Psoas muscle (tissue), 8 donors: ENCODE data around the gene STT3A. TPM values are rescaled to one million over a fixed set of nuclear protein-coding genes. Genes with fewer than 3 reads are reported as not detected.

Source experiments
- ATAC-seq, 4 donors: fragments of 200-7000 bp; cut with Tn5 transposase; one replicate each; pipeline ENCODE4 v1.9.1; 2020; ENCODE audit warnings: moderate library complexity in 3 of 4, mild to moderate bottlenecking in 2 of 4
- DNase-seq, 2 donors: peaks; one replicate each; pipeline ENCODE4 v3.0.0-alpha.2; 2020
- H3K27ac ChIP-seq: fragments of 200-600 bp; one replicate; pipeline ENCODE4 v1.8.0; 2022
- H3K27me3 ChIP-seq, 3 donors: fragments of 200-600 bp in 1 of 3; one replicate each; pipeline versions ENCODE4 v1.6.1 to v1.8.0; 2013 to 2022; ENCODE audit warnings: low read length in 2 of 3, mild to moderate bottlenecking in 2 of 3, moderate library complexity in 1 of 3; ENCODE audit not compliant: insufficient read depth in 3 of 3
- H3K36me3 ChIP-seq, 2 donors: fragments of 200-600 bp in 1 of 2; one replicate each; pipeline versions ENCODE4 v1.6.1 to v1.8.0; 2013 to 2022; ENCODE audit warnings: low read depth in 1 of 2, mild to moderate bottlenecking in 1 of 2, moderate library complexity in 1 of 2; ENCODE audit not compliant: insufficient read depth in 1 of 2
- H3K4me1 ChIP-seq: fragments of 200-600 bp; one replicate; pipeline ENCODE4 v1.8.0; 2022
- H3K4me3 ChIP-seq: fragments of 200-600 bp; one replicate; pipeline ENCODE4 v1.8.0; 2022; ENCODE audit warnings: mild to moderate bottlenecking
- H3K9me3 ChIP-seq: fragments of 200-600 bp; one replicate; pipeline ENCODE4 v1.8.0; 2022
- WGBS, 3 donors: extraction: QIAGEN DNeasy Blood & Tissue Kit; methylation state at CpG; one replicate each; pipeline versions ENCODE4 v1.1.6 to v1.1.7; 2013; 5-methylcytosine and 5-hydroxymethylcytosine counted together
- intact Hi-C, 2 donors: fragments of 100-400 bp; cut with DNase I; formaldehyde crosslinking; loops; one replicate each; pipeline versions ENCODE4 v1.11.0 to v1.14.2; 2022
- polyA plus RNA-seq, 3 donors: library from polyadenylated mRNA; stranded (reverse); fragments of 200-250 nt; gene quantifications; one replicate each; pipeline ENCODE4 v1.2.3, GENCODE V29; 2013
- total RNA-seq, 4 donors: library from RNA; stranded (reverse); fragmentation: NEBNext Ultra II Directional in 2 of 4; extraction: Animal tissue kit (Norgen Biotek cat#: 25700) in 2 of 4; gene quantifications; one replicate each; pipeline versions ENCODE4 v1.2.1 to v1.2.4, GENCODE V29; 2021 to 2023
- TF ChIP-seq, protein P1 (sequence below): fragments of 200-600 bp; IDR thresholded peaks from one replicate; pipeline ENCODE4 v1.8.0; 2022; ENCODE audit warnings: antibody characterized with exemption
- donor health status: healthy with polysubstance abuse.
- donor health status: DM: no; HTN: no; CAD: no; lungs with moderate emphysema.
- donor health status: Bipolar disorder and iron deficiency.
- donor health status: healthy.
- donor health status: DM: yes; HTN: yes; CAD: no.
- donor health status: DM: no; HTN: no; CAD: no.
- donor health status: DM: no; HTN: no; CAD: no.
- donor health status: DM: yes; HTN: yes; CAD: no.

The STT3A gene
- total and polyA plus RNA-seq, 7 donors: 23.3 to 58.9 (median 31.4) TPM

DNA sequence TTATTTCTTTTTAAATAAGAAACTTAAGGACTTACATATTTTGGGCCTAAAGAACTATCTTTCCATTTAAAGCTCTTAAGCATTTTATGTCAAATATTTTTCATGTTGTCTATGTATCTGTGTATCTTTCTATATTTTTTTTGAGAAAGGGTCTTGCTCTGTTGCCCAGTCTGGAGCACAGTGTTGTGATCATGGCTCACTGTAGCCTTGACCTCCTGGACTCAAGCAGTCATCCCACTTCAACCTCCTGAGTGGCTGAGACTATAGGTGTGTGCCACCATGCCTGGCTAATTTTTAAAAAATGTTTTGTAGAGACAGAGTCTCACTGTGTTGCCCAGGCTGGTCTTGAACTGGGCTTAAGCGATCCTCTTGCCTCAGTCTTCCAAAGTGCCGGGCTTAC is 8.0 kb downstream of the STT3A start:
- WGBS, 3 donors: 95 to 98% (median 95%) methylated on average over 2 of the region's 2 CpGs
- TF ChIP-seq, protein P1, sequence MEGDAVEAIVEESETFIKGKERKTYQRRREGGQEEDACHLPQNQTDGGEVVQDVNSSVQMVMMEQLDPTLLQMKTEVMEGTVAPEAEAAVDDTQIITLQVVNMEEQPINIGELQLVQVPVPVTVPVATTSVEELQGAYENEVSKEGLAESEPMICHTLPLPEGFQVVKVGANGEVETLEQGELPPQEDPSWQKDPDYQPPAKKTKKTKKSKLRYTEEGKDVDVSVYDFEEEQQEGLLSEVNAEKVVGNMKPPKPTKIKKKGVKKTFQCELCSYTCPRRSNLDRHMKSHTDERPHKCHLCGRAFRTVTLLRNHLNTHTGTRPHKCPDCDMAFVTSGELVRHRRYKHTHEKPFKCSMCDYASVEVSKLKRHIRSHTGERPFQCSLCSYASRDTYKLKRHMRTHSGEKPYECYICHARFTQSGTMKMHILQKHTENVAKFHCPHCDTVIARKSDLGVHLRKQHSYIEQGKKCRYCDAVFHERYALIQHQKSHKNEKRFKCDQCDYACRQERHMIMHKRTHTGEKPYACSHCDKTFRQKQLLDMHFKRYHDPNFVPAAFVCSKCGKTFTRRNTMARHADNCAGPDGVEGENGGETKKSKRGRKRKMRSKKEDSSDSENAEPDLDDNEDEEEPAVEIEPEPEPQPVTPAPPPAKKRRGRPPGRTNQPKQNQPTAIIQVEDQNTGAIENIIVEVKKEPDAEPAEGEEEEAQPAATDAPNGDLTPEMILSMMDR: no peak
- H3K4me1 ChIP-seq: no peaks in the 10 kb centered on the region
- no peak overlapping the region for H3K27ac ChIP-seq
- no peaks in the 10 kb centered on the region for H3K9me3 ChIP-seq
- ATAC-seq (no peak), DNase-seq (no peak)
- H3K27me3 ChIP-seq: no peaks in the 10 kb centered on the region
- H3K4me3 ChIP-seq: no peak overlapping the region
- peaks cover 13 to 99% of the 10 kb centered on the region in 2 donors for H3K36me3 ChIP-seq
- intact Hi-C loops: no loop called here

DNA sequence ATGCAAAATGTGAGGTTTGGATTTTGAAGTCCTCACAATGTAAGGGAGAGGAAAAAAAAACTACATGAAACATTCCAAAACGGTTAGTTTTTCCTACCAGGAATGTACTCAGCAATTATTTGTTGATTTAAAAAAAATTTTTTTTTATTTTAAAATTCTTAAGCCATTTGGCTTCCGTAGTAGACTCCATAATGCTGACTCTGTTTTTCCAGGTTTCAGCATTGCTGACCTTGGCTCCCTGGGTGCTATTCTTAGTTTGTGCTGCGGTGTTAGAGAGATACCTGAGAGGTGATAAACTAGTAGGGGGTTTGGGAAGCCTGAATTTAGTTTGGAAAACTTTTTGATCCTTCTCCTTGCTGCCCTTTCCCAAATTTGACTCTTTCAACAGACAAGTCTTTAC is 10.6 kb downstream of the STT3A start:
- Histone ChIP-seq H3K4me3 (no peak overlapping the region), H3K27me3 (no peaks in the 10 kb centered on the region), H3K4me1 (no peaks in the 10 kb centered on the region), H3K27ac (no peak overlapping the region), H3K36me3 (peaks cover 21 to 100% of the 10 kb centered on the region in 2 donors), H3K9me3 (no peaks in the 10 kb centered on the region)
- TF ChIP-seq, protein P1: no peak
- 34 to 76% (median 44%) methylated on average over 3 of the region's 3 CpGs for WGBS, 3 donors
- no peak for DNase-seq
- intact Hi-C loops: no loop called here
- no peak for ATAC-seq

DNA sequence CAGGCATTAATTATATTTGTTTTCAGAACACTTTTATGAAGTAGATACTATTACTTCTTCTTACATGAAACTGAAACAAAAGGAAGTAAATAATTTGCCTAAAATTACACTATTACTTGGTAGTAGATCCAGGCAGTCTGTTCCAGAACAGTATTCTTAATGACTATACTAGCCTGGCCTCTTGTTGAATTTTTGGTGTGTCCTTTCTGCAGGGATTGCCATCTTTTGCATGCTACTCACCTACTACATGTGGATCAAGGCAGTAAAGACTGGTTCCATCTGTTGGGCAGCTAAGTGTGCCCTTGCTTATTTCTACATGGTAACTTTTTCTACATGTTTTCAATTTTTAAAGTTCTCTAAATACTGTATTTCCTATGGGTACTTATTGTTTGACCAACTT is 12.8 kb downstream of the STT3A start:
- no peak overlapping the region for H3K4me3 ChIP-seq
- ATAC-seq: no peak
- no peaks in the 10 kb centered on the region for H3K27me3 ChIP-seq
- intact Hi-C loops: loop anchor here in 1 of 2 donors (5.0 kb wide), 1 partner anchor 33 kb away; no protein-coding TSS in a partner anchor
- no peaks in the 10 kb centered on the region for H3K9me3 ChIP-seq
- H3K36me3 ChIP-seq: peaks cover 28 to 100% of the 10 kb centered on the region in 2 donors
- H3K27ac ChIP-seq: no peak overlapping the region
- H3K4me1 ChIP-seq: no peaks in the 10 kb centered on the region
- DNase-seq: no peak
- TF ChIP-seq, protein P1: no peak

DNA sequence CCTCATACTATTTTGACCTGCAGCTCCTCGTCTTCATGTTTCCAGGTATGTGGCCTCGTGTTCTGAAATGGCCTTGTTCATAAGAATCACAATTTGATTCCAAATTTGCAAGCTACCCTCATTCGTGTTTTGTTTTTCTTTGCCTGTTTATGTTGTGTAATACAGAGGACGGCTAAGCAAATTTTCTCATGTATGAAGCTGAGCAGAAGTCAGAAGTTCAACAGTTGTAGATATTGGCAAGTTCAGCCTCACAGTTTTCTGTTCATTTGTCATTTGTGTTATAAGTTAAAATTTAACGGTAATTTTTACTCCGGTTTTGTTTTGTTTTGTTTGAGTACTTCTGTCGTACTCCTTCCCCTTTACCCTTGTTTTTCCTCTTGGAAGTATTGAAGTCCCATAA is 16.9 kb downstream of the STT3A start:
- TF ChIP-seq, protein P1: no peak
- intact Hi-C loops: loop anchor here in 1 of 2 donors (5.0 kb wide), 1 partner anchor 37 kb away; no protein-coding TSS in a partner anchor
- H3K9me3 ChIP-seq: no peaks in the 10 kb centered on the region

DNA sequence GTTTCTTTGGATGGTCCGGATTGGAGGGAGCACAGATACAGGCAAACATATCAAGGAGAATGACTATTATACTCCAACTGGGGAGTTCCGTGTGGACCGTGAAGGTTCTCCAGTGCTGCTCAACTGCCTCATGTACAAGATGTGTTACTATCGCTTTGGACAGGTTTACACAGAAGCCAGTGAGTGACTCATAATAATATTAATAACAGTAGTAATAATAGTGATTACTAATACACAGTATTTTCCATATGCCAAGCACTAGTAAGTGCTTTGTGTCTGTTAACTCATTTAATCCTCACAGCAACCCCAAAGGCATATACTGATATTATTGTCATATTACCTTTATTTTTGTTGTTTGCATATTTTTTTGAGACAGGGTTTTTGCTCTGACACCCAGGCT is 25.7 kb downstream of the STT3A start:
- peaks cover 6 to 93% of the 10 kb centered on the region in 2 donors for H3K36me3 ChIP-seq
- no peaks in the 10 kb centered on the region for H3K27me3 ChIP-seq
- 90 to 98% (median 94%) methylated on average over 4 of the region's 4 CpGs for WGBS, 3 donors
- no peak for DNase-seq
- TF ChIP-seq, protein P1: no peak
- no peaks in the 10 kb centered on the region for H3K4me1 ChIP-seq
- no peak overlapping the region for H3K27ac ChIP-seq
- H3K9me3 ChIP-seq: no peaks in the 10 kb centered on the region
- ATAC-seq: no peak
- no peak overlapping the region for H3K4me3 ChIP-seq
- intact Hi-C loops: no loop called here

More for the DNA sequence above, 16.9 kb downstream of the STT3A start:
- no peaks in the 10 kb centered on the region for H3K4me1 ChIP-seq
- DNase-seq: no peak
- H3K27ac ChIP-seq: no peak overlapping the region
- peaks cover 26 to 100% of the 10 kb centered on the region in 2 donors for H3K36me3 ChIP-seq
- WGBS, 3 donors: 83 to 91% (median 90%) methylated on average over 7 of the region's 7 CpGs
- ATAC-seq: no peak
- no peak overlapping the region for H3K4me3 ChIP-seq
- no peaks in the 10 kb centered on the region for H3K27me3 ChIP-seq
